GF-D8 (cell line): ENCODE results near the gene GPR32.
"Not testable (repeated sequence)": the region's sequence is repeated elsewhere in the genome, so short reads cannot be mapped to it uniquely, and the experiment has no call there.

ENCODE experiments used
- DNase-seq: peaks from one replicate; lab custom pipeline; 2025; lab: John Stamatoyannopoulos, UW

Gene GPR32

GRCh38 chr19:50770164-50770563 is at the start of gene GPR32:
TSS of gene GPR32 (plus strand) at chr19:50770464. CDS start at chr19:50770601, 137 bp downstream.
- not testable (repeated sequence) for DNase-seq

- peak; percentile 69 for DNase-seq
Observed at GRCh38 chr19:50720921-50721381, 49.3 kb upstream of the GPR32 start.

GRCh38 chr19:50721441-50722137 is 48.7 kb upstream of the GPR32 start:
- no peak for DNase-seq

- DNase-seq: no peak
Observed at GRCh38 chr19:50722201-50723013, 47.9 kb upstream of the GPR32 start.

GRCh38 chr19:50723069-50723468 is 47.2 kb upstream of the GPR32 start, which contains the start of gene CLEC11A:
TSS of gene CLEC11A (plus strand) at chr19:50723364. CDS start at chr19:50723526, 162 bp downstream.
- DNase-seq: peak; percentile 70

- DNase-seq: no peak
Observed at GRCh38 chr19:50723735-50724521, 46.3 kb upstream of the GPR32 start.

- DNase-seq: peak; percentile 97
Observed at GRCh38 chr19:50724522-50725217, 45.6 kb upstream of the GPR32 start.

GRCh38 chr19:50725218-50725910 is 44.9 kb upstream of the GPR32 start:
- DNase-seq: no peak

GRCh38 chr19:50725911-50726230 is 44.4 kb upstream of the GPR32 start:
- DNase-seq: no peak

GRCh38 chr19:50728084-50728737 is 42.1 kb upstream of the GPR32 start:
- DNase-seq: peak; percentile 96

GRCh38 chr19:50729894-50730293 is 40.4 kb upstream of the GPR32 start:
- DNase-seq: no peak

GRCh38 chr19:50735869-50736268 is 34.4 kb upstream of the GPR32 start:
- no peak for DNase-seq

GRCh38 chr19:50736338-50736737 is 33.9 kb upstream of the GPR32 start:
- DNase-seq: no peak

- no peak for DNase-seq
Observed at GRCh38 chr19:50739132-50739913, 30.9 kb upstream of the GPR32 start.

GRCh38 chr19:50739914-50740426 is 30.3 kb upstream of the GPR32 start:
- no peak for DNase-seq

GRCh38 chr19:50741179-50741933 is 28.9 kb upstream of the GPR32 start:
- DNase-seq: no peak

GRCh38 chr19:50743537-50743936 is 26.7 kb upstream of the GPR32 start:
- no peak for DNase-seq

GRCh38 chr19:50745221-50745620 is 25.0 kb upstream of the GPR32 start:
- no peak for DNase-seq

- DNase-seq: not testable (repeated sequence)
Observed at GRCh38 chr19:50747141-50747540, 23.1 kb upstream of the GPR32 start.
